Breast epithelium (tissue), 3 donors: ENCODE measurements around the gene PRR35.

Experiments used
- POLR2A ChIP-seq: fragments of 450-650 bp; IDR thresholded peaks from one replicate; pipeline ENCODE4 v1.6.1; 2016; ENCODE audit warnings: antibody characterized with exemption, mild to moderate bottlenecking, moderate library complexity
- TF ChIP-seq, protein P1 (sequence below), 3 donors: fragments of 450-650 bp; IDR thresholded peaks; one replicate each; pipeline ENCODE4 v1.5.1; 2016 to 2017; ENCODE audit warnings: antibody characterized with exemption in 3 of 3, mild to moderate bottlenecking in 3 of 3, moderate library complexity in 3 of 3

DNA sequence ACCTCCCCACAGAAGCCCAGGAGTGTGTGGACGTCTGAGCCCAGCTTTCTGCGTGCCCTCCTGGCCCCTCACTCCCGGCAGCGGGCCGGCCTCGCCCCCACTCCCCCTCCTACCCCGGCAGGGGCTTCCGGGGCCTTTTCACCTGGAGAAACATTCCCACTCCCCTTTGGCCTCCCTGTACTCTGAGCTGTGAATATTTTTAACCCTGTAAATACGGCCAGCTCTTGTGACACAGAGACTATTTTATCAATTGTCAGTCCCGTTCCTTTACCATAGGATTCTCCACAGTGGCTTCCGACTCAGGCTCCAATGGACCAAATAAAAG lies 5.9 kb upstream of the PRR35 start:
- TF ChIP-seq, protein P1, sequence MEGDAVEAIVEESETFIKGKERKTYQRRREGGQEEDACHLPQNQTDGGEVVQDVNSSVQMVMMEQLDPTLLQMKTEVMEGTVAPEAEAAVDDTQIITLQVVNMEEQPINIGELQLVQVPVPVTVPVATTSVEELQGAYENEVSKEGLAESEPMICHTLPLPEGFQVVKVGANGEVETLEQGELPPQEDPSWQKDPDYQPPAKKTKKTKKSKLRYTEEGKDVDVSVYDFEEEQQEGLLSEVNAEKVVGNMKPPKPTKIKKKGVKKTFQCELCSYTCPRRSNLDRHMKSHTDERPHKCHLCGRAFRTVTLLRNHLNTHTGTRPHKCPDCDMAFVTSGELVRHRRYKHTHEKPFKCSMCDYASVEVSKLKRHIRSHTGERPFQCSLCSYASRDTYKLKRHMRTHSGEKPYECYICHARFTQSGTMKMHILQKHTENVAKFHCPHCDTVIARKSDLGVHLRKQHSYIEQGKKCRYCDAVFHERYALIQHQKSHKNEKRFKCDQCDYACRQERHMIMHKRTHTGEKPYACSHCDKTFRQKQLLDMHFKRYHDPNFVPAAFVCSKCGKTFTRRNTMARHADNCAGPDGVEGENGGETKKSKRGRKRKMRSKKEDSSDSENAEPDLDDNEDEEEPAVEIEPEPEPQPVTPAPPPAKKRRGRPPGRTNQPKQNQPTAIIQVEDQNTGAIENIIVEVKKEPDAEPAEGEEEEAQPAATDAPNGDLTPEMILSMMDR (IDR thresholded peaks at IDR 0.05): no peak
- TF ChIP-seq POLR2A: no peak
